IMR-90 (cell line): ENCODE measurements around the gene CMIP. TPM values are rescaled to one million over a fixed set of nuclear protein-coding genes. Genes with fewer than 3 reads are reported as not detected.
A peak's percentile ranks its signal among the peaks of the same experiment; 100 is the strongest.

Source experiments
- ATAC-seq: fragments of 200-7000 bp; cut with Tn5 transposase; 2 replicates; pipeline ENCODE4 v1.9.1; 2020; ENCODE audit warnings: low read depth, mild to moderate bottlenecking, moderate library complexity
- BruUV-seq: library from RNA; stranded (reverse); fragments of 400-500 nt; replicated peaks from 2 replicates; lab custom pipeline; 2021; lab: Mats Ljungman, UMichigan
- CTCF ChIA-PET: fragments of 300-600 bp; formaldehyde crosslinking; extraction: SDS; loops from one replicate; lab custom pipeline; 2021; ENCODE audit warnings: antibody characterized with exemption; lab: Yijun Ruan, JAX
- POLR2A ChIA-PET: fragments of 300-600 bp; sonication (Branson Sonifier 250); formaldehyde crosslinking; loops from one replicate; lab custom pipeline; 2022; ENCODE audit warnings: antibody characterized with exemption; ENCODE audit not compliant: unreplicated experiment; lab: Charles Lee
- DNase-seq: peaks from one replicate; pipeline ENCODE4 v3.0.0; 2013
- H2AFZ ChIP-seq: replicated peaks from 2 replicates; pipeline ENCODE3; 2013; ENCODE audit warnings: low read length, mild to moderate bottlenecking; ENCODE audit not compliant: poor library complexity
- H2AK5ac ChIP-seq: 2 replicates; pipeline ENCODE4 v1.6.1; 2013; ENCODE audit warnings: low read depth, low read length, inconsistent platforms
- H2AK9ac ChIP-seq: replicated peaks from 2 replicates; pipeline ENCODE3; 2013; ENCODE audit warnings: mild to moderate bottlenecking, low read depth, low read length, moderate library complexity; ENCODE audit not compliant: poor library complexity
- H2BK120ac ChIP-seq: 2 replicates; pipeline ENCODE4 v1.6.1; 2013; ENCODE audit warnings: low read depth, low read length, inconsistent platforms
- H2BK15ac ChIP-seq: 3 replicates; pipeline ENCODE4 v1.6.1; 2013; ENCODE audit warnings: low read depth, low read length, inconsistent platforms
- H2BK20ac ChIP-seq: 2 replicates; pipeline ENCODE4 v1.6.1; 2013; ENCODE audit warnings: low read depth, mild to moderate bottlenecking, inconsistent platforms, low read length, moderate library complexity
- H2BK5ac ChIP-seq: 2 replicates; pipeline ENCODE4 v1.6.1; 2013; ENCODE audit warnings: mild to moderate bottlenecking, low read depth, low read length, inconsistent platforms; ENCODE audit not compliant: poor library complexity, severe bottlenecking
- H3K14ac ChIP-seq: replicated peaks from 2 replicates; pipeline ENCODE4 v1.6.1; 2013; ENCODE audit warnings: low read depth, low read length, inconsistent platforms
- H3K18ac ChIP-seq: 2 replicates; pipeline ENCODE4 v1.6.1; 2013; ENCODE audit warnings: low read depth, low read length, control low read depth
- H3K23ac ChIP-seq: 2 replicates; pipeline ENCODE4 v1.6.1; 2013; ENCODE audit warnings: low read depth, low read length, inconsistent platforms
- H3K27ac ChIP-seq: 2 replicates; pipeline ENCODE4 v1.5.1; 2013; ENCODE audit warnings: mild to moderate bottlenecking, control low read depth, low read length; ENCODE audit not compliant: insufficient read depth
- H3K27me3 ChIP-seq: 2 replicates; pipeline ENCODE4 v1.6.1; 2013; ENCODE audit warnings: low read length; ENCODE audit not compliant: control insufficient read depth, insufficient read depth
- H3K36me3 ChIP-seq: 2 replicates; pipeline ENCODE4 v1.6.1; 2013; ENCODE audit warnings: low read length, mixed read lengths; ENCODE audit not compliant: control insufficient read depth, insufficient read depth
- H3K4ac ChIP-seq: 2 replicates; pipeline ENCODE4 v1.6.1; 2013; ENCODE audit warnings: low read depth, low read length, inconsistent platforms
- H3K4me1 ChIP-seq: 2 replicates; pipeline ENCODE4 v1.6.1; 2013; ENCODE audit warnings: low read length, mixed read lengths; ENCODE audit not compliant: control insufficient read depth, insufficient read depth
- H3K4me2 ChIP-seq: 2 replicates; pipeline ENCODE4 v1.6.1; 2013; ENCODE audit warnings: low read depth, mild to moderate bottlenecking, control low read depth, low read length, moderate library complexity
- H3K4me3 ChIP-seq: 2 replicates; pipeline ENCODE4 v1.5.1; 2013; ENCODE audit warnings: low read depth, mild to moderate bottlenecking, control low read depth, low read length, moderate library complexity; ENCODE audit not compliant: insufficient read depth
- H3K56ac ChIP-seq: 2 replicates; pipeline ENCODE4 v1.6.1; 2013; ENCODE audit warnings: low read length, inconsistent platforms; ENCODE audit not compliant: insufficient read depth; ENCODE audit errors: extremely low read depth
- H3K79me1 ChIP-seq, 2 experiments: 2 replicates each; pipeline ENCODE4 v1.6.1; 2013; ENCODE audit warnings: low read length in 2 of 2, inconsistent platforms in 1 of 2, low read depth in 1 of 2
- H3K9ac ChIP-seq: 2 replicates; pipeline ENCODE4 v1.6.1; 2013; ENCODE audit warnings: low read depth, low read length, control low read depth
- H3K9me1 ChIP-seq: 2 replicates; pipeline ENCODE4 v1.6.1; 2013; ENCODE audit warnings: low read length, inconsistent platforms; ENCODE audit not compliant: insufficient read depth
- H3K9me3 ChIP-seq: 2 replicates; pipeline ENCODE4 v1.6.1; 2013; ENCODE audit warnings: low read length; ENCODE audit not compliant: control insufficient read depth, insufficient read depth
- H4K20me1 ChIP-seq: 2 replicates; pipeline ENCODE4 v1.6.1; 2013; ENCODE audit warnings: low read length, inconsistent platforms; ENCODE audit not compliant: insufficient read depth
- H4K5ac ChIP-seq: 2 replicates; pipeline ENCODE4 v1.6.1; 2013; ENCODE audit warnings: mild to moderate bottlenecking, low read depth, low read length, control low read depth
- H4K8ac ChIP-seq, 2 experiments: 2 replicates each; pipeline ENCODE4 v1.6.1; 2013; ENCODE audit warnings: low read depth in 2 of 2, low read length in 2 of 2, control low read depth in 1 of 2, inconsistent platforms in 1 of 2
- H4K91ac ChIP-seq: 2 replicates; pipeline ENCODE4 v1.6.1; 2013; ENCODE audit warnings: low read depth, low read length, inconsistent platforms; ENCODE audit not compliant: insufficient read depth
- CEBPB ChIP-seq: IDR thresholded peaks from 2 replicates; pipeline ENCODE4 v1.6.1; 2012; ENCODE audit warnings: low read depth, low read length, improper control_type of control experiment
- NFE2L2 ChIP-seq: fragments of 150-350 bp; IDR thresholded peaks from 2 replicates; pipeline ENCODE4 v1.6.1; 2016; ENCODE audit warnings: low read depth, mild to moderate bottlenecking, low read length
- USF2 ChIP-seq: fragments of 150-350 bp; IDR thresholded peaks from 2 replicates; pipeline ENCODE4 v1.6.1; 2017; ENCODE audit warnings: mild to moderate bottlenecking, antibody characterized with exemption, low read length, low read depth
- WGBS, 2 experiments: methylation state at CpG; one replicate each; pipeline versions ENCODE4 v1.1.5 to v1.1.7; 2013; ENCODE audit warnings: missing lambda C conversion rate in 2 of 2; ENCODE audit not compliant: insufficient read length in 1 of 2; ENCODE audit errors: extremely low coverage in 2 of 2; 5-methylcytosine and 5-hydroxymethylcytosine counted together
- dilution Hi-C: fragments of 300-500 bp; cut with HindIII; formaldehyde crosslinking; loops from one replicate; pipeline ENCODE4 v1.14.3; 2018; ENCODE audit warnings: low sequenced_read_pairs; ENCODE audit not compliant: unreplicated experiment
- in situ Hi-C: fragments of 300-500 bp; cut with MboI; formaldehyde crosslinking; loops from 3 replicates; pipeline ENCODE4 v1.14.3; 2019; ENCODE audit warnings: low sequenced_read_pairs, inconsistent platforms, mixed read lengths
- intact Hi-C: fragments of 100-400 bp; cut with micrococcal nuclease; formaldehyde crosslinking; loops from 2 replicates; pipeline ENCODE4 v1.10.0; 2022
- polyA plus RNA-seq, 3 experiments: library from polyadenylated mRNA; depleted of rRNA; stranded (reverse); fragments of >200 nt; gene quantifications; 2 replicates each; pipeline ENCODE4 v1.2.3, GENCODE V29; 2012; ENCODE audit warnings: low replicate concordance in 1 of 3
- total RNA-seq: library from RNA; depleted of rRNA; stranded (reverse); fragments of >200 nt; gene quantifications from 2 replicates; pipeline ENCODE4 v1.2.3, GENCODE V29; 2012

CMIP gene
- total and polyA plus RNA-seq, 2 of the 4 experiments (the other 2 are of a cell fraction) = 3.2 to 11.6 TPM

DNA sequence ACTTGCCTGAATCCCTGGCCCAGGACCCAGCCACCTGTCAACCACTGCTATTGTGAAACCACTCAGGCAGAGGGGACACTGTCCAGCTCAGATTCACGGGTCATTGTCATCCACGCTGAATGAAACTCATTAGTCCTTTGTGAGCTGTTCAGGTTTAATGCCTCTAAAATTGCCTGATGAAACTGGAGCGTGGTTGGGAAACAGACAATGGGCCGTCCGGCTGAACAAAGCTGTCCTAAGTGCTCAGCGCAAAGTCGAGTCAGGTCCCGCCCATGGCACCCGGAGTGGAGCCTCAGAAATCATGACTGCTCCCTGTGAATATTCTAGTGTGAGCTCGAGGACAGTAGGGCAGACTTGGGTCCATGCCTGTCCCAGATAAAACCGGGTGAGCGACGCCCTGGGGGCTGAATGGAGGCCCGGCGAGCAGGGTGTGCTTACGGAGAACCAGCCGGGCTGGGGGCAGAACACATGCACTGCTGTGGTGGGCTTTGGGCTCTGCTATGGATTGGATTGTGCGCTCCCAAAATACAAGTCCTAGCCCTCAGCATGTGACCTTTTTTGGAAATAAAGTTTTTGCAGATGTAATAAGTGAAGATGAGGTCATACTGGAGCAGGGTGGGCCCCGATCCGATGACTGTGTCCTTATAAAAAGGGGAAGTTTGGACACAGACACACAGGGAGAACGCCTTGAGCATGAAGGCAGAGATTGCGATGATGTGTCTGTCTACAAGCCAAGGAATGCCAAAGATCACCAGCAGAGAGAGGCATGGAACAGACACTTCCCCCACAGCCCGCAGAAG, 12.9 kb upstream of the CMIP start:
- dilution Hi-C loops = no loop called here
- Histone ChIP-seq H3K27ac (peak overlapping the region; percentile 44; the same call in 1 of the 2 replicates), H2BK15ac (0 out of 3 replicates have a peak overlapping the region, but pooled peaks have one; percentile 38), H3K23ac (no peak overlapping the region), H2BK120ac (peak overlapping the region; percentile 43), H3K27me3 (no peaks in the 10 kb centered on the region; the same call in 1 of the 2 replicates), H3K18ac (no peak overlapping the region; the same call in 1 of the 2 replicates), H3K14ac (no peak overlapping the region), H3K9ac (no peak overlapping the region), H4K5ac (no peak overlapping the region), H3K4me3 (no peak overlapping the region), H3K4ac (peak overlapping the region; percentile 22), H3K4me2 (no peak overlapping the region), H4K20me1 (no peaks in the 10 kb centered on the region), H2AK5ac (peak overlapping the region; percentile 23), H3K9me1 (no peaks in the 10 kb centered on the region; the same call in 1 of the 2 replicates), H3K79me1 (no peaks in the 10 kb centered on the region), H3K36me3 (no peaks in the 10 kb centered on the region), H3K4me1 (peaks cover 5% of the 10 kb centered on the region; the same call in 1 of the 2 replicates), H4K8ac (peak overlapping the region; percentile 1 to 8; a peak in 1 of 4 replicates), H2BK5ac (no peak overlapping the region), H2BK20ac (no peak overlapping the region), H2AFZ (peak overlapping the region; percentile 57), H4K91ac (no peak overlapping the region; the same call in 1 of the 2 replicates), H2AK9ac (peak overlapping the region; percentile 37), H3K56ac (no peak overlapping the region), H3K9me3 (no peaks in the 10 kb centered on the region)
- BruUV-seq = no TSS peak
- intact Hi-C loops = no loop called here
- CTCF ChIA-PET = no interaction called here
- WGBS, 2 experiments = 80% methylated on average over 16 of the region's 23 CpGs; no CpG with 5 or more reads in 1 of the 2 experiments
- peak; percentile 77 for DNase-seq
- TF ChIP-seq USF2 = peak; percentile 33; the same call in 1 of the 2 replicates
- no peak for TF ChIP-seq NFE2L2
- peak; percentile 30; the same call in 1 of the 2 replicates for TF ChIP-seq CEBPB
- in situ Hi-C loops = no loop called here
- POLR2A ChIA-PET = no interaction called here
- peak; percentile 84 for ATAC-seq
